Stimulated activated CD8-positive, alpha-beta memory T cell treated with anti-CD3 and anti-CD28 coated beads, Interleukin-12 subunit alpha, Interleukin-12 subunit beta, amount 100 ng/mL, for 4 hours (primary cell): ENCODE results near the gene DSG3.

ENCODE experiments used
- DNase-seq: peaks from one replicate; pipeline ENCODE4 v3.0.0-alpha.2; 2020; ENCODE audit warnings: low read depth

Gene DSG3

DNA sequence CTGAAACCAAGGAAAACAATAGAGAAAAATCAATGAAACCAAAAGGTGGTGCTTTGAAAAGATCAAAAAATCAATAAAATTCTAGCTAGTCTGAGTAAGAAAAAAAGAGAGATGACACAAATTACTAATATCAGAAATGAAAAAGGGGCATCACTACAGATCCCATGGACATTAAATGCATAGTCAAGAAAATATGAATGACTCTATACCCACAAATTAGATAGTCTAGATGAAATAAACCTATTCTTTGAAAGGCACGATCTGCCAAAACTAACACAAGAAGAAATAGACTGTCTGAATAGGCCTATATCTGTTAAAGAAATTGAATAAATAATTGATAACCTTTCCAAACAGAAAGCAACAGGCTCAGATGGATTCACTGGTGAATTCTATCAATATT is 15.2 kb upstream of the DSG3 start:
- no peak for DNase-seq

DNA sequence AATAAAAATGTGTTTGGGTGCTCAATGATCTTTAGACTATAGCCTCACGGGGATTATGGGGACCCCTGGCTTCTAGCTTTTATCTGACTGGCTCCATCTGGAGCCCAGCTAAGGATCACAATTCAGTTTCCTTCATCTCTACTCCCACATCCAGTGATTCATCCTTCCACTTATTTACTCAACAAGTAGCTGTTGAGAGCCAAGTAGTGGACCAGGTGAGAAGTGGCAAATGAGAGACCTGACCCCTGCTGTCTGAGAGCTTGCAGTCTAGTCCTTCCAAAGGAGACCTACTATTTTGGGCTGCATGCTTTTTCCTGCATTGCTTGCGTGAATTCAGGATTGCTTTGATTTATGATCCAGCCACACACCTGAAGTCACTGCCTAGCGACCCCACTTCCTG is 10.7 kb upstream of the DSG3 start:
- no peak for DNase-seq

DNA sequence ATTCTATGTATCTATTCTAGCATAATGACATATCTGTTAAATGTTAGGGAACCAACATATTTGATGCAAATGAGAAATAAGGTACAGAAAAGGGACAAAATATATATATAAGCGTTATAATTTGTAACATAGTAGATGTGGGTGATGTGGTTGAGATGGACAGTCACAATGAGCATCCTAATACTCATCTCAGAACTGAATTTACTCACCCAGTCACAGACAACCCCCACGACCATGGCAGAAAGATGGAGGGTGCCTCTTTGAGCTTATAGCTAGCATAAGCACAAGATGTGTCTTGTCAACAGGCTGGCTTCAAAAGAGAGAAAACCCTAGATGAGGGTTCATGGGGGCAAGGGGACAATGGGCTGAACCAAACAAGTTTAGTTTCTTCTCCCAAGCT is 9.1 kb upstream of the DSG3 start:
- DNase-seq: no peak

DNA sequence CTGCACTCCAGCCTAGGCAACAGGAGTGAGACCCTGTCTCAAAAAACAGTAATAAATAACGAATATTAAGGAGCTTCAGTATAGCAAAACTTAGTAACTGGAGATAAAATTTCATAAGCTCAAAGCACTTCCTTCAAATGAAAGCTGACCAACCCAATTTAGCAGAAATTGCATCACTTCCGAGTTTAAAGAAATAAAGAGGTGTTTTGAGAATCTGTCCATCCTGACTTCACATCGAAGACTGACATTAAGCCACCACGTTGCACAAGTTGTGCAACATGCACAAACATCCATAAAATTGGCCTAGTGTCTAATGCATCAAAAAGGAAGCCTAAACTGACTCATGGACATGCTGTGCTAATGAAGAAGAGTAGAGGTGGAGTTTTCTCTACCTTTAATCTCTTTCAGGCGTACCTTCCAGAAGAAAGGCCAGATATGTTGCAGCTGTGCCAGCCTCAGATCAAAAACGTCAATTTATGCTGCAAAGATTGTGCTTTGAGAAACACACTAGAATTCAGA is 7.7 kb upstream of the DSG3 start:
- no peak for DNase-seq

- DNase-seq: no peak
Measured at GRCh38 chr18:31440787-31441186, 6.8 kb upstream of the DSG3 start.

DNA sequence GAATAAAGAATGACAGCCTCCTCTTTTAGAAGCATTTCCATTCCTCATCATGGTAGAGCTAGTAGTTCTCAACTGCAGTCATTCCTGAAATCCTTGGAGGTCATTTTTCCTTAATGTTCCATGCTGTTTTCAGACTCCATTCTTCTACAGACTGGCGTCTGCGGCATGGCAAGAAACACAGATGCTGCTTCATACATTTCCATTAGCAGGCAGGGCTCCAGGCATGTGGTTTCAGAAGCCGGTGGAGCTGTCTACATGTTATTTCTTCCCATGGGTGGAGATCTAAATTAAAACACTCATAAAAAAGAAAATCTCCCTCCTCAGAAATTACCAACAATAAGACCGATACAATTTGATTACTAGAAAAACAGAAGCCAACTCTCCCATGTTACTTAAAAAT is 6.0 kb upstream of the DSG3 start:
- DNase-seq: no peak

DNA sequence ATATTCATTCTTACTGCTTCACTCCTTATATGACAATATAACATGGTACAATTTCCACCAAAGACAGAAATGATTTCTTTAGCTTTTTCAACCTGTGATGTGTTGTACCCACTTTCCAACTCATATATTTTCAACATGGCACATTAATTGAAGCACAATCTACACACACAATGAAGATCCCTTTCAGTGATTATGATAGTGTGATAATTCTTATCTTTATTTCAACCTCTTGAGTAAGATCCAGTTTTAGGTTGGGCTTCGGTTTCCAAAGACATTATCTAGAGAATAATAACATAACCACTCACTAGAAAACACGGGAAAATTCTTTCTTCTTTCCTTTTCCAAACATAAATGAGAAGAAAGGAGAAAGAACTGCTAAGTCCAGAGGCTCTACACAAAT is 3.4 kb upstream of the DSG3 start:
- DNase-seq: no peak

- no peak for DNase-seq
Measured at GRCh38 chr18:31445908-31446307, 1.6 kb upstream of the DSG3 start.

DNA sequence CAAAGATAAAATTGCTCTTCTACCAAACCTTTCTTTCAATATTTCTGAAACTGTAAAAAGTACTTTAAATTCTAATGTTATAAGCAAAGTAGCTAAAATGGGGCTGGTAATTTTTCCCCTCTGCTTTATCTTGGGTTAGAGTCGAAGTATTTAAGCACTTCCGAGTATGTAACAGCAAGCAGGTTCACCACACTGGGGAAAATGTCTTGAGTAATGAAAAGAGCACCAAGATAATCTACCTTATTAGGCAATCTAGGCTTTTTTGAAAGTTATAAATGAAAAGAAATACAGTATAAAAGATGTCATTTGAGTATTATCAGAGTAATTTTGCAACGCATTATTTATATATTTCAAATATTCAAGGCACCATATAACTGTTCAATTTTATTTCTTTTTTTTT is 687 bp upstream of the DSG3 start:
- no peak for DNase-seq

DNA sequence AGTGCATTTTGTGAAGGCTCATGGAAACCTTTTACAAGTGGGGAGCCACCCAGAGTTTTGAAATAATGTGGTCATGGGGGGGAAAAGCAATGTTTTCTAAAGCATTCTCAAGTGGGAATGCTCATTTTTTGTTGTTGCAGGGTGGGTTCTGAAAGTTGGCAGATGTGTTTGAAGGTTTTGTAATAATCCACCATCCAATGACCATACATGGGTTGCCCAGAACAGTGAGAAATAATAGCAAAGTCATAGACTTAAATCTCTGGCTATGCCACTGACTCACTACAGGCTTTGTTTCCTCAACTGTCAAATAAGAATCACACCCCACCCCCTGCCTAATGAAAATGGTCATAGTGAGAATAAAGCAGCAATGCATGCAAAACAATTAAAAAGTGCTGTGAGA is 2.9 kb downstream of the DSG3 start:
- no peak for DNase-seq

- no peak for DNase-seq
Measured at GRCh38 chr18:31451625-31452024, 4.1 kb downstream of the DSG3 start.

DNA sequence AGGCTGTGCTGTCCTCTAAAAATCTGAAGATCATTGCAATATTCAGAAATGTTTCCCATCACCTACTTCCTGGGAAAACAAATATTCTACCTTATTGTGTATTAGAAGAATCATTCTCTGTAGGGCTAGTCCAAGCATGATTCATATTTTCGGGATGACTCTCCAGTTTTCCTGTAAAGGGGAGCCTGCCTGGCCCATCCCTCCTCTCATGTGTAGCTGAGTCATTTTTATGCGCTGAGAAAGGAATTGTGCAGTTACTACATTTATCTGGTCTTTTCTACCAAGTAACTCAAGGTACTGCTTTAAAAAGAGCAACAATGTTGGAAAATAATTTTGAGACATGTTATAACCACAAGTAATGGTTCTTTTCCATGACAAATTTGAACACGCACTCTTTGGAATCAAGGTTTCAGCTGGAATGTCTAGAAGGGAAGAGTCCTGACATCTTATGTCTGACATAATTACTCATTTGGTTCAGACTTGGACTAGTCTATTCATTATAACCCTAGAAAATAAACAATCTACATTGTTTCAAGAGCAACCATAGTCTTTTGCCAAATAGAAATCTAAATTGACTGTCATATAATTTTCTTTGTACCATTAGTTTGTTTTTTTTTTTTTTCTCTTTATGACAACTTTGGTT is 6.6 kb downstream of the DSG3 start:
- no peak for DNase-seq

GRCh38 chr18:31469629-31470028 is 22.1 kb downstream of the DSG3 start:
- DNase-seq: no peak

DNA sequence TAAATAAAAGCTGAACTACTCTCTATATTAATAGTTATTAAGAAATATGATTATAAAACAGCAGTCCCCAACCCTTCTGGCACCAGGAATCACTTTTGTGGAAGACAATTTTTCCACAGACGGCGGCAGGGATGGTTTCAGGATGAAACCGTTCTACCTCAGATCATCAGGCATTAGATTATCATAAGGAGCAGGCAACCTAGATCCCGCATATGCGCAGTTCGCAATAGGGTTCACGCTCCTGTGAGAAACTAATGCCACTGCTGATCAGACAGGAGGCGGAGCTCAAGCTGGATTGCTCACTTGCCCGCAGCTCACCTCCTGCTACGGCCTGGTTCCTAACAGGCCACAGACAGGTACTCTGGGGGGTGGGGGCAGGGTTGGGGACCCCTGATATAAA is 31.1 kb downstream of the DSG3 start:
- DNase-seq: no peak

DNA sequence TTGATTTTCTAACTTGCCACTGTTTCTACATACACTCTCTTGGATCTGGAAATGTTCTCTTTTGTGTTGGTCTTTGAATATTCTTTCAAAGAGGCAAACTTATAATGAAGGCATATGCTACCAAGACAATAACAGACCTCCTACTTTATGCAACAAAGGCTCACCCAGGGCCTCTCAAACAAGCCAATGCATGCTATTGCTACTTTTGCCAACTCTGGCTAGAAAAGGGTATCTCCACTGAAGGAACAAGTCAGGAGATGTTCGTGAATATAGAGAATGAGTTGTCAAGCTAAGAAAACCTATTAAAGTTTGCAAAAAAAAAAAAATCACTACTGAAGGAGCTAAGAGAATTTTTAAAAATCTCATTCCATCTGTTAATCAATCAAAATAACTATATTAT is 34.5 kb downstream of the DSG3 start:
- DNase-seq: no peak

- DNase-seq: no peak
Measured at GRCh38 chr18:31483396-31483795, 35.9 kb downstream of the DSG3 start.

GRCh38 chr18:31484461-31484860 is 36.9 kb downstream of the DSG3 start:
- no peak for DNase-seq

DNA sequence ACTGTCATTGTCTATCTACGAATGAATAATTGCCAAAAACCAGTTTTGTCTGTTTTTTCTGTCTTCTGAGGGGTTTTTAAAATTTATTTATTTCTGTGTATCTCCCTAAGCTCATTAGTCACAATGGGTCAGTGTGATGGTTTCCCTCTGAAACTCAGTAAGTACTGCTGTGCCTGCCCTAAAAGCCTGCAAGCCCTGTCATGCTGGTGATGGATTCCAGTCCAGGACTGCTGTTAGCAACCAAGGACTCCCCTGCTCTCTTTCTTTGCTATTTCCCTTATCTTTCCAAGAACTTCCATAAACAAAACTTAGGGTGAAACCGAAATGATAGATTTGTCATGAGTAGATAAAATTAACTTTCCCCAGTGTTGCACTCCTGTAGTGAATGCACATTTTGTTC is 38.6 kb downstream of the DSG3 start:
- no peak for DNase-seq

DNA sequence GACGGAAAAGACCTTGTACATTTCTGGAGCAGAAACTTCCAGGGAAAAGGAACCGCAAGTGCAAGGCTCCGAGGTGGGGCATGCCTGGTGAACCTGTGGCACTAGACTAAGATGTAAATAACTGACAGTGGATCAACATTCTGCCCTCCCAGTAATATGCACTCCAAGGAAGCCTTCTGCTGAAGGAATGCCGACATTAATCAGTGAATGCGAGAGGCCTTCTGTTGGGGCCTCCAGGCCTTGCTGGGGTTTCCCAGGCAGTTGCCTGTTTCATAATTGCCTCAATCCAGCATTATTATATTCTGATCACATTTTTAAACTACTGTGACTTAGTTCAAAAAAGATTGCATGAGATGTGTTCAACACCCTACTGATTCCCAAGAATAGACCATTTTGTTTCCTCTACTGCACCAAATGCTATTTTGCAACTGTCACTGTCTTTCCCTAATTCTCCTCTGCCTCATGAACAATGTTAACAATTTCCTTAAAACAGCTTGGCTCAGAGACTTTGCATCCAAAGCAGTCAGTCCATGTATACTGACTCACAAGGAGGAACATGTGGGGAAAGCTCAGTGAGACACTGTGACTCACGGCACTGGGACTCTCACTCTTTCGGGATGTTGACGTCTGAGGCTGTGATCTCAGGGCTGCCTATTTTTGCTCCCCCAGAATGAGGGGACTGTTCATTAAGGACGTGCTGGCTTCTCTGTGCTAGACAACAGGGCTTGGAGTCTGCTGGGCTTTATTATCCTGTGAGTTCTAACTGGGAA is 39.9 kb downstream of the DSG3 start:
- DNase-seq: no peak

GRCh38 chr18:31489311-31489710 is 41.8 kb downstream of the DSG3 start:
- DNase-seq: no peak

GRCh38 chr18:31490387-31490786 is 42.8 kb downstream of the DSG3 start:
- no peak for DNase-seq

DNA sequence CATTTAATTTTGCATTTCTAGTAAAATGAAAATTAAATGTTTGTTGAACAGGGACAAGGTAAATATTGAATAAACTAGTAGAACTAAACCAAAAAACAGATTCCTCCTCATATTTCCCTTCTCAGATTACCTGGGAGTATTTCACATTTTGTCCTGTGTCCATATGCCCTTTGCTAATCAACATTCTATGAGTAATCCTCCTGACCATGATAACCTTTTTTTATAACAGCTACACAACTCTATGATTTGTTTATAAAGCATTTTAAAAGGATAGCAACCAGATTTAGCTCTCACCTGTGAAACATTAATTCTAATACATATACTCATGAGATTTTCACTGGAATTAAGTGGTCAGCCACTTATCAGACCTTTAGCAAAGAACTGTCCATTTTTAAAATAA is 43.3 kb downstream of the DSG3 start:
- no peak for DNase-seq

DNA sequence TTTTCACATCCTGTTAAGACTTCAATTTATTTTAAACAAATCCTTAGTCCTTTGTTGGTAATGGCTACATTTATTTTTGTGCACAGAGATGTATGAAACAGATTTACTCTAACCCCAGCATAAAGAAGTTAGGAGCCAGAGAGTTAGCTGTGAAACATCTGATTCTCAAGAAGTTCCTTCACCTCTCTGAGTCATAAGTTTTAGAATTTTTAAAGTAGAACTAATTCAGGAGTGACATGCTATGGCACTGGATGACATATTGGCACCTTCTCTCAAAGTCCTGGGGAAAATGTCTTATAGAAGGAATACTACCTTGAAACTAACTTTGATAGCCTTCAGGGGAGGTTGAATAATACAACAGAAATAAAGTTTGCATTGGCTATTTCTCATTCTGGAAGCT is 44.0 kb downstream of the DSG3 start:
- DNase-seq: no peak

DNA sequence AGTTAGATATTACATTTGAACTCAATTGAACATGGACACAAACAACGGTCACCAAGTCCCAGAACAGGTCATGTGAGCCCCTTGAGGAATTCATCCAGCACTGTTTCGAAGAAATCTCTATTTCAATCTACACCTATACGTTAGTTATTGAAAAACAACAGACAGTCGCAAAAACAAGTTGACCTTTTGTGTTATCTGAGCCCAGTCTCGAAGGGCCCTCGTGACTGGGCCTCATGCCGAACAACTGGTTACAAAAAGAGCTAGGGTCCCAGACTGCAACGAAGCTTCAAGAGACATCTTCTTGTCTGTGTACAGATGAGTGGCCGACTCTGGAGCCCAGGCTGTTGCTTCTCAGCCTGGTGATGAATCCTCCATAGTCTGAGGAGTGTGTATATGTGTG is 45.1 kb downstream of the DSG3 start:
- no peak for DNase-seq
